ENCODE results near the gene CARHSP1.
"Not testable (repeated sequence)": the region's sequence is repeated elsewhere in the genome, so short reads cannot be mapped to it uniquely, and the experiment has no call there.

Gene CARHSP1

GRCh38 chr16:8819411-8820034, 49.3 kb downstream of the CARHSP1 start:
- no peak for DNase-seq

GRCh38 chr16:8818504-8819270, 50.1 kb downstream of the CARHSP1 start:
- no peak for DNase-seq

GRCh38 chr16:8816967-8817655, 51.7 kb downstream of the CARHSP1 start:
- no peak for DNase-seq

GRCh38 chr16:8814095-8814806, 54.6 kb downstream of the CARHSP1 start:
- no peak for DNase-seq

GRCh38 chr16:8812162-8812843, 56.5 kb downstream of the CARHSP1 start:
- DNase-seq = no peak

- no peak for DNase-seq
Measured at GRCh38 chr16:8808613-8809353, 60.0 kb downstream of the CARHSP1 start.

GRCh38 chr16:8808009-8808408, 60.8 kb downstream of the CARHSP1 start:
- DNase-seq = no peak

GRCh38 chr16:8807189-8807588, 61.6 kb downstream of the CARHSP1 start:
- DNase-seq = no peak

- no peak for DNase-seq
Measured at GRCh38 chr16:8806272-8806983, 62.4 kb downstream of the CARHSP1 start.

GRCh38 chr16:8804313-8804712, 64.5 kb downstream of the CARHSP1 start:
- DNase-seq = no peak

GRCh38 chr16:8803733-8804132, 65.1 kb downstream of the CARHSP1 start:
- DNase-seq = not testable (repeated sequence)

Measured in suppressor macrophage treated with lipopolysaccharide for 4 hours (primary cell).